Lower lobe of right lung (tissue), 2 donors: ENCODE data around the gene KDM4B. TPM values are rescaled to one million over a fixed set of nuclear protein-coding genes. Genes with fewer than 3 reads are reported as not detected.
"Not testable (repeated sequence)": the region's sequence is repeated elsewhere in the genome, so short reads cannot be mapped to it uniquely, and the experiment has no call there.

Source experiments
- ATAC-seq, 2 donors: fragments of 200-7000 bp; cut with Tn5 transposase; one replicate each; pipeline ENCODE4 v1.9.1; 2020 to 2022; ENCODE audit warnings: mild to moderate bottlenecking in 2 of 2, moderate library complexity in 2 of 2
- DNase-seq: peaks from one replicate; pipeline ENCODE4 v3.0.0-alpha.2; 2020
- H3K27ac ChIP-seq: fragments of 200-600 bp; one replicate; pipeline ENCODE4 v1.8.0; 2022
- H3K27me3 ChIP-seq: fragments of 200-600 bp; one replicate; pipeline ENCODE4 v1.8.0; 2022; ENCODE audit warnings: low read depth
- H3K36me3 ChIP-seq: fragments of 200-600 bp; one replicate; pipeline ENCODE4 v1.8.0; 2022; ENCODE audit warnings: mild to moderate bottlenecking
- H3K4me1 ChIP-seq: fragments of 200-600 bp; one replicate; pipeline ENCODE4 v1.8.0; 2022
- H3K4me3 ChIP-seq: fragments of 200-600 bp; one replicate; pipeline ENCODE4 v1.8.0; 2022; ENCODE audit warnings: mild to moderate bottlenecking
- H3K9me3 ChIP-seq: fragments of 200-600 bp; one replicate; pipeline ENCODE4 v1.8.0; 2022
- CTCF ChIP-seq: fragments of 200-600 bp; IDR thresholded peaks from one replicate; pipeline ENCODE4 v1.8.0; 2022; ENCODE audit warnings: antibody characterized with exemption, mild to moderate bottlenecking
- intact Hi-C: fragments of 100-400 bp; cut with DNase I; formaldehyde crosslinking; loops from one replicate; pipeline ENCODE4 v1.11.0; 2022
- total RNA-seq: library from RNA; stranded (reverse); fragmentation: NEBNext Ultra II Directional; extraction: Animal tissue kit (Norgen Biotek cat#: 25700); gene quantifications from one replicate; pipeline ENCODE4 v1.2.1, GENCODE V29; 2021
- donor health status: DM: no; HTN: yes; CAD: no; lungs with severe emphysema.

The KDM4B gene
- total RNA-seq, 1 donor from 2014 or later, result 40.3 TPM

DNA sequence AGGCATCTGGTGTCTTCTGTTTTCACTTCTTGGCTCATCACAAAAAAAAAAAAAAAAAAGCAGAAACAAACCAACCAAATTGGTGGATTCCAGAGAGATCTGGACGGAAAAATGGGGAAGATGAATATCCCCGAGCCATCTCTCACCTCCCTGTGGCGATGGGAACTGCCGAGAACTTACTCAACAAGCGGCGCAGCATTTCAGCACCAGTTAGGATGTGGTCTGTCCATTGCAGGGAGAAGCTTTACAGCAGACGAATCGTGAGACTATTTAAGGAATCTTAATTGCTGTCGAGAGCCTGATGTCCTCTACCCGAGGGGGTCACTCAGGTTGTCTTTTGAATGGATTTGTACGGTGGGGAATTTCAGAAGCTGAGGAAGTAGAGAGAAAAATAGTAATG is 17.3 kb upstream of the KDM4B start:
- Histone ChIP-seq H3K4me3 (no peak overlapping the region), H3K36me3 (no peaks in the 10 kb centered on the region), H3K4me1 (no peaks in the 10 kb centered on the region), H3K27me3 (no peaks in the 10 kb centered on the region), H3K9me3 (no peaks in the 10 kb centered on the region), H3K27ac (no peak overlapping the region)
- no peak for TF ChIP-seq CTCF
- no peak for ATAC-seq
- no peak for DNase-seq
- intact Hi-C loops, result no loop called here

- Histone ChIP-seq H3K36me3 (no peaks in the 10 kb centered on the region), H3K4me3 (no peak overlapping the region), H3K27me3 (no peaks in the 10 kb centered on the region), H3K27ac (no peak overlapping the region), H3K4me1 (no peaks in the 10 kb centered on the region), H3K9me3 (no peaks in the 10 kb centered on the region)
- intact Hi-C loops, result no loop called here
- no peak for TF ChIP-seq CTCF
- no peak for DNase-seq
- ATAC-seq, result no peak
These were observed 16.0 kb upstream of the KDM4B start for GRCh38 chr19:4952945-4953344.

GRCh38 chr19:4954320-4955149 is 14.4 kb upstream of the KDM4B start:
- intact Hi-C loops, H3K4me1 ChIP-seq, DNase-seq, H3K36me3 ChIP-seq, ATAC-seq, H3K27me3 ChIP-seq, H3K9me3 ChIP-seq, H3K27ac ChIP-seq, H3K4me3 ChIP-seq: not testable (repeated sequence)

- Histone ChIP-seq H3K36me3 (no peaks in the 10 kb centered on the region), H3K9me3 (no peaks in the 10 kb centered on the region), H3K4me3 (no peak overlapping the region), H3K27ac (no peak overlapping the region), H3K27me3 (no peaks in the 10 kb centered on the region), H3K4me1 (no peaks in the 10 kb centered on the region)
- no peak for TF ChIP-seq CTCF
- intact Hi-C loops, result no loop called here
- DNase-seq (no peak), ATAC-seq (no peak)
These were observed 13.6 kb upstream of the KDM4B start for GRCh38 chr19:4955274-4955673.

DNA sequence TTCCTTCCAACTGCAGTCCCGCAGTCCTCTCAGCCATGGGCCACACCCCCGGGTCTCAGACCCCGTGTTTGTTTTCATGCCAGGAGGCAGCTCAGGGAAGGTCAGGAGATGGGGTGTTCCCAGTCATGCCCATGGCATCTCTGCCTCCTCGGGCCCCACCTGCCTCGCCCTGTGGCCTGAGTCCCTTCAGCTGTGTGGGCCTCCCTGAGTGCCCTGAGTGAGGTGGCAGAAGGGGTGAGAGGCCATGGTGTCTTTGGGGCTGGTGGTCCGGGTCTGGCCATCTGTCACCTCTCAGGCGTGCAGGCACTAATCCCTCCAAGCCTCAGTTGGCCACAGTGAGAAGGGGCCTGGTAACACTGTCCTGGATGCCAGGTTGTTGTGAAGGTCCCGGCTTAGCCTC is 10.9 kb upstream of the KDM4B start:
- TF ChIP-seq CTCF, result no peak
- DNase-seq (no peak), ATAC-seq (no peak)
- H3K9me3 ChIP-seq, result no peaks in the 10 kb centered on the region
- intact Hi-C loops, result no loop called here
- no peaks in the 10 kb centered on the region for H3K27me3 ChIP-seq
- no peak overlapping the region for H3K27ac ChIP-seq
- H3K4me1 ChIP-seq, result no peaks in the 10 kb centered on the region
- no peak overlapping the region for H3K4me3 ChIP-seq
- no peaks in the 10 kb centered on the region for H3K36me3 ChIP-seq

DNA sequence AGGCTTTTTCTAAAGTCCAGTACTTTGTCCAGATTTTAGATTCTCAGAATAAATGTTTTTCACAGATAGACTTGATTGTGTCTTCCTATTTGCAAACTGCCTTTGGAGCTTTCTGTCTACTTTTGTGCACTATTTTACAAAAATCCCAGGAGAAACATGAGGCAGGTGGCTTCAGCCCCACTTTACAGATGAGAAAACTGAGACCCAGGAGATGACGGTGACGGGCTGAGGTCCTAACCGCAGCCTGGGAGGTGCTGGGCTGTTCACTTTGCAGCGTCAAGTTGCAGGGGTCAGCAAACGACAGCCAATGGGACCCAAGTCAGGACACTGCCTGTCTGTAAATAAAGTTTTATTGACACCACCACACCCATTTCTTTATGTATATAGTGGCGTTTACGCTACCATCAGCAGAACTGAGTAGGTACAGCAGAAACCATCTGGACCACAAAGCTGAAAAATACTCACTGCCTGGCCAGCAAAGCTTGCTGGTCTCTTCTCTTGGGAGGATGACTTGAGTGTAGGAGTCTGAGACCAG is 6.8 kb upstream of the KDM4B start:
- no peak for ATAC-seq
- Histone ChIP-seq H3K36me3 (no peaks in the 10 kb centered on the region), H3K27me3 (no peaks in the 10 kb centered on the region), H3K27ac (no peak overlapping the region), H3K4me1 (no peaks in the 10 kb centered on the region), H3K4me3 (no peak overlapping the region), H3K9me3 (no peaks in the 10 kb centered on the region)
- no peak for TF ChIP-seq CTCF
- DNase-seq, result no peak
- intact Hi-C loops, result no loop called here
